Measurements from ENCODE around the gene SYNJ1. TPM values are rescaled to one million over a fixed set of nuclear protein-coding genes. Genes with fewer than 3 reads are reported as not detected.

SYNJ1 gene
- total RNA-seq, 1 donor from 2014 or later, result 22.1 TPM

DNA sequence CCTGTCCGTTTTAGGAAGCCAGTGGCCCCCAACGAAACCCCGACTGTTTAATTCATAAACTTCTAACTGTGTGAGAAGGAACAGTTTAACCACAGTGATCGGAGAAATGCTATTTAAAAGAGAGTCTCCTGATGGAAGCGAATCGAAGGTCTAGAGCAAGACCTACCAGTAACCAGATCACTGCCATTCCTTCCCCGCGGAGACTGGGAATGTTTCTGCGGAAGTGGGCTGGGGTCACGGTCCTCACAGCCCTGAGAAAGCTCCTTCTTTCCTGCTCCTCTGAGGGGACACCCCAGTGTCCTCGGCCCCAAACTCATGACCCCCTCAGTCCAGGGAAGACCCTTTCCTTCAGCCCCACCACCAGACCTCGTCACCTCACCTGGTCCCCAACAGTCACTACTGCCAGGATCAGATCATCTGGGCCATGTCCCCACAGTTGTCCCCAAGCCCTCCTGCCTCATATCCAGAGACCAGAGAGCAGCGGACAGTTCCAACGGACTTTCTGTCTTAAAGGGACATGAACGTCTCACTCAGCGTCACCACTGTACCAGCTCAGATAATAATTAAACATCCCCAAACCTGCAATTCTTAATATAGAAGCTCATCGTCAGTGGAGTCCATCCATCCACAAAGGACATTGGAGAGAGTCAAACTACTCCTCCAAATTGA is 142.6 kb downstream of the SYNJ1 start, which contains the start of gene TCP10L:
Gene TCP10L (minus strand): TSS at position 482 of the 669 bp plus-strand sequence. CDS start 1,219 bp downstream, outside the sequence.
- intact Hi-C loops (cut with DNase I), result no loop called here
- no peaks in the 10 kb centered on the region for H3K36me3 ChIP-seq
- no peak for DNase-seq
- no peak for ATAC-seq
- no peaks in the 10 kb centered on the region for H3K27me3 ChIP-seq
- no peak within 1 kb of the TSS for H3K27ac ChIP-seq
- no peaks in the 10 kb centered on the region for H3K4me1 ChIP-seq
- no peaks in the 10 kb centered on the region for H3K9me3 ChIP-seq
- TF ChIP-seq, protein P1, sequence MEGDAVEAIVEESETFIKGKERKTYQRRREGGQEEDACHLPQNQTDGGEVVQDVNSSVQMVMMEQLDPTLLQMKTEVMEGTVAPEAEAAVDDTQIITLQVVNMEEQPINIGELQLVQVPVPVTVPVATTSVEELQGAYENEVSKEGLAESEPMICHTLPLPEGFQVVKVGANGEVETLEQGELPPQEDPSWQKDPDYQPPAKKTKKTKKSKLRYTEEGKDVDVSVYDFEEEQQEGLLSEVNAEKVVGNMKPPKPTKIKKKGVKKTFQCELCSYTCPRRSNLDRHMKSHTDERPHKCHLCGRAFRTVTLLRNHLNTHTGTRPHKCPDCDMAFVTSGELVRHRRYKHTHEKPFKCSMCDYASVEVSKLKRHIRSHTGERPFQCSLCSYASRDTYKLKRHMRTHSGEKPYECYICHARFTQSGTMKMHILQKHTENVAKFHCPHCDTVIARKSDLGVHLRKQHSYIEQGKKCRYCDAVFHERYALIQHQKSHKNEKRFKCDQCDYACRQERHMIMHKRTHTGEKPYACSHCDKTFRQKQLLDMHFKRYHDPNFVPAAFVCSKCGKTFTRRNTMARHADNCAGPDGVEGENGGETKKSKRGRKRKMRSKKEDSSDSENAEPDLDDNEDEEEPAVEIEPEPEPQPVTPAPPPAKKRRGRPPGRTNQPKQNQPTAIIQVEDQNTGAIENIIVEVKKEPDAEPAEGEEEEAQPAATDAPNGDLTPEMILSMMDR (IDR thresholded peaks at IDR 0.05), result no peak
- H3K4me3 ChIP-seq, result no peak within 1 kb of the TSS

DNA sequence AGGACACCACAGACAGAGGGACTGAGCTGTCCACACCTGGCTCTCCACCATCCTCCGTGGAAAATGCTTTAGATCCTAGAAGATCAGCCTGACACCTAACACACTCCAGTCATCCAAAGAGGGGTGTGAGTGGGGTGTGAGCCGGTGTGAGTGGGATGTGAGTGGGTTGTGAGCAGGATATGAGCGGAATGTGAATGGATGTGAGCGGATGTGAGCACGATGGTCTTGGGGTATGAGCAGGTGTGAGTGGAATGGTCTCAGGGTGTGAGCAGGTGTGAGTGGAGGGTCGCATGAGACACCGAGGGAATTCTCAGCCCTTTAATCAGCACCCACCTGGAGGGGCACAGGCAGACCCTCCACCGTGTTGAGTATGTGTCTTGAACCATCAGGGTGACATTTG is 143.3 kb downstream of the SYNJ1 start:
- Histone ChIP-seq H3K27ac (no peak overlapping the region), H3K4me1 (no peaks in the 10 kb centered on the region), H3K4me3 (no peak overlapping the region), H3K36me3 (no peaks in the 10 kb centered on the region), H3K9me3 (no peaks in the 10 kb centered on the region), H3K27me3 (no peaks in the 10 kb centered on the region)
- intact Hi-C loops (cut with DNase I), result no loop called here
- no peak for ATAC-seq
- no peak for DNase-seq
- TF ChIP-seq, protein P1 (IDR thresholded peaks at IDR 0.05), result no peak

DNA sequence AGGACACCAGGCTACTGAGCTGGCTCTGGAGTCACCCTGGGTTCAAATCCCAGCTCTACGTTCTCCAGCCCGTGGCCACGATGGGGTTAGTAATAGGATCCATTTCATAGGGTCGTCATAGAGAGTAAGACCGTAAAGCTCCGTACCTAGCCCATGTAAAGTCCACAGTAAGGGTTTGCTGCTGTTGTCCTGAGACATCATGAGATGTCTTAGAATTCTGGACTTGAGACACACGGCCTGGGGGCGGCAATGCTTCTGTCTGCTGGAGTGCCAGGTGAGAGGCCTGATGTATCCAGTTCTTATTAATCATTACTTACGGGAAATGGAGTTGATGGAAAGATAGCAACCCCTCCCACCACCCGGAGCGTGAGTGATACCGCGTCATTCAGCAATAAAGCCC is 146.1 kb downstream of the SYNJ1 start:
- DNase-seq (no peak), ATAC-seq (no peak)
- Histone ChIP-seq H3K36me3 (no peaks in the 10 kb centered on the region), H3K4me3 (no peak overlapping the region), H3K9me3 (no peaks in the 10 kb centered on the region), H3K27ac (no peak overlapping the region), H3K4me1 (no peaks in the 10 kb centered on the region), H3K27me3 (no peaks in the 10 kb centered on the region)
- intact Hi-C loops (cut with DNase I), result no loop called here
- TF ChIP-seq, protein P1 (IDR thresholded peaks at IDR 0.05), result no peak

DNA sequence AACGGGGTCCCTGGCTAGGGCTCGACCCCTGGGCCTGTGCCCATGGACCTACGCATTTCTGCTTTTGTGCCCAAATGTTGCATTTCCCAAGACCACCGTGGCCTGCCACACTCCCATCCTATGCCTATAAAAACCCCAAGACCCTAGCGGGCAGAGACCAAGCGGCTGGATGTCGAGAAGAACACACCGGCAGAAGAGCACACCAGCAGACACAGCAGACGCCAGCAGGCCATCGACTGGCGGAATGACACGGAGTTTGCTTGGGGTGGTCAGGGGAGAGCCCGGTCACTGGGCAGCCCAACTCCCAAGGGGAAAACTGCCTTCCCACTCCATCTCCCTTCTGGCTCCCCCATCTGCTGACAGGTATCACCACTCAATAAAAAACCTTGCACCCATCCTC is 146.9 kb downstream of the SYNJ1 start:
- intact Hi-C loops (cut with DNase I), result no loop called here
- no peaks in the 10 kb centered on the region for H3K4me1 ChIP-seq

More for the DNA sequence above, 146.9 kb downstream of the SYNJ1 start:
- TF ChIP-seq, protein P1 (IDR thresholded peaks at IDR 0.05), result no peak
- Histone ChIP-seq H3K4me3 (no peak overlapping the region), H3K9me3 (no peaks in the 10 kb centered on the region), H3K27ac (no peak overlapping the region), H3K27me3 (no peaks in the 10 kb centered on the region), H3K36me3 (no peaks in the 10 kb centered on the region)
- ATAC-seq (no peak), DNase-seq (no peak)

Other genes starting within 250 kb of the SYNJ1 start
- gene TCP10L, start 142.5 kb downstream of the SYNJ1 start, total RNA-seq, result 0.78 TPM
- gene CFAP298, start 115.6 kb downstream of the SYNJ1 start, total RNA-seq, result 30.7 TPM
- 34.0 TPM for gene PAXBP1, start 43.7 kb upstream of the SYNJ1 start, total RNA-seq